Caco-2 (cell line): Measurements from ENCODE around the gene SYT1. TPM values are rescaled to one million over a fixed set of nuclear protein-coding genes. Genes with fewer than 3 reads are reported as not detected.

Experiments used
- BruUV-seq: library from RNA; stranded (reverse); fragments of 400-500 nt; replicated peaks from 2 replicates; lab custom pipeline; 2021; lab: Mats Ljungman, UMichigan
- CTCF ChIA-PET: fragments of 300-600 bp; sonication (Branson Sonifier 250); formaldehyde crosslinking; loops from one replicate; lab custom pipeline; 2022; ENCODE audit warnings: antibody characterized with exemption; lab: Charles Lee
- POLR2A ChIA-PET: fragments of 300-600 bp; sonication (Branson Sonifier 250); formaldehyde crosslinking; loops from one replicate; lab custom pipeline; 2022; ENCODE audit warnings: antibody characterized with exemption; lab: Charles Lee
- DNase-seq, 2 experiments: peaks; one replicate each; pipeline versions ENCODE4 v3.0.0 to v3.0.0-alpha.2; 2020 to 2022
- H3K27me3 ChIP-seq: replicated peaks from 2 replicates; pipeline ENCODE4 v1.6.0; 2011; ENCODE audit warnings: low read length; ENCODE audit not compliant: control insufficient read depth, insufficient read depth
- H3K36me3 ChIP-seq: 2 replicates; pipeline ENCODE4 v1.5.1; 2011; ENCODE audit warnings: low read length; ENCODE audit not compliant: control insufficient read depth, insufficient read depth
- H3K4me1 ChIP-seq: fragments of 250-450 bp; sonication (Bioruptor Pico); 2 replicates; pipeline ENCODE4 v1.5.1; 2020; ENCODE audit warnings: mild to moderate bottlenecking
- H3K4me3 ChIP-seq: 2 replicates; pipeline ENCODE4 v1.5.1; 2011; ENCODE audit warnings: low read depth, mild to moderate bottlenecking, control low read depth, low read length
- H3K9me3 ChIP-seq: fragments of 250-450 bp; sonication (Bioruptor Pico); 2 replicates; pipeline ENCODE4 v1.5.1; 2020; ENCODE audit warnings: mild to moderate bottlenecking, moderate library complexity
- H3K27ac Mint-ChIP-seq: one replicate; pipeline ENCODE4 v1.8.0; 2022; ENCODE audit warnings: mixed read lengths; ENCODE audit not compliant: unreplicated experiment
- H3K27me3 Mint-ChIP-seq: one replicate; pipeline ENCODE4 v1.8.0; 2022; ENCODE audit warnings: mixed read lengths; ENCODE audit not compliant: insufficient read depth, unreplicated experiment
- H3K36me3 Mint-ChIP-seq: one replicate; pipeline ENCODE4 v1.8.0; 2022; ENCODE audit warnings: mild to moderate bottlenecking, mixed read lengths; ENCODE audit not compliant: insufficient read depth, unreplicated experiment
- H3K4me1 Mint-ChIP-seq: one replicate; pipeline ENCODE4 v1.8.0; 2022; ENCODE audit warnings: low read depth, mixed read lengths; ENCODE audit not compliant: unreplicated experiment
- H3K4me3 Mint-ChIP-seq: one replicate; pipeline ENCODE4 v1.8.0; 2022; ENCODE audit warnings: mild to moderate bottlenecking, moderate library complexity, mixed read lengths; ENCODE audit not compliant: unreplicated experiment
- H3K9me3 Mint-ChIP-seq: one replicate; pipeline ENCODE4 v1.8.0; 2022; ENCODE audit warnings: mixed read lengths; ENCODE audit not compliant: unreplicated experiment
- intact Hi-C: fragments of 100-400 bp; cut with micrococcal nuclease; formaldehyde crosslinking; loops from one replicate; pipeline ENCODE4 v1.10.0; 2022; ENCODE audit not compliant: unreplicated experiment
- total RNA-seq: library from RNA; stranded (reverse); gene quantifications from 2 replicates; pipeline ENCODE4 v1.2.3, GENCODE V29; 2022
- TF ChIP-seq, protein P1 (sequence below), 2 experiments: fragments of 200-600 bp in 1 of 2; IDR thresholded peaks; 1 replicate in 1 of 2; 2 replicates in 1 of 2; pipeline versions ENCODE4 v1.5.1 to v1.8.0; 2011 to 2022; ENCODE audit warnings: antibody characterized with exemption in 1 of 2, control low read depth in 1 of 2, inconsistent platforms in 1 of 2, low read depth in 1 of 2, low read length in 1 of 2, mild to moderate bottlenecking in 1 of 2, moderate library complexity in 1 of 2; ENCODE audit not compliant: insufficient read depth in 1 of 2, severe bottlenecking in 1 of 2, unreplicated experiment in 1 of 2

The SYT1 gene
- total RNA-seq, 1 experiment from 2014 or later = 0.39 TPM

DNA sequence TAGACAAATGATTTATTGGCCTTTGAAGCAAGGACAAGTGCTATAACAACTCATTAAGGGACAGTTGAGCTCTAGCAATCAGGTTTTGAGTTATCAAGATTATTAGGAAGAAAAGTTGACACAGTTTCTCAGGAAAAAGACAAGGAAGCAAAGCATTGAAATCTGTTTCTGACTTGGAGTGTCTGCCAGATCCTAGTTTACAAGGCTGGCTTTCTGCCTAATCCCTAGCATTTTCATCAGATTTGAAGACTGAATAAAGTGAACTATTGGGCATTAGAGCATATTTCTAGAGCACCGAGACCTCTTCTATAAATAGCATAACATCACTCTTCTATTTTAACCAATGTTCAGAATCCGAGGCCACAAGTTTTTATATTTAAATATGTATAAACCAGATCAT is 7.0 kb downstream of the SYT1 start:
- Histone ChIP-seq H3K9me3 (no peaks in the 10 kb centered on the region), H3K4me1 (no peaks in the 10 kb centered on the region), H3K27me3 (no peaks in the 10 kb centered on the region), H3K4me3 (no peak overlapping the region), H3K36me3 (no peaks in the 10 kb centered on the region)
- peaks cover 3% of the 10 kb centered on the region for H3K27me3 Mint-ChIP-seq
- intact Hi-C loops = no loop called here
- H3K27ac Mint-ChIP-seq = no peak overlapping the region
- POLR2A ChIA-PET = no interaction called here
- CTCF ChIA-PET = no interaction called here
- no peaks in the 10 kb centered on the region for H3K9me3 Mint-ChIP-seq
- TF ChIP-seq, protein P1, sequence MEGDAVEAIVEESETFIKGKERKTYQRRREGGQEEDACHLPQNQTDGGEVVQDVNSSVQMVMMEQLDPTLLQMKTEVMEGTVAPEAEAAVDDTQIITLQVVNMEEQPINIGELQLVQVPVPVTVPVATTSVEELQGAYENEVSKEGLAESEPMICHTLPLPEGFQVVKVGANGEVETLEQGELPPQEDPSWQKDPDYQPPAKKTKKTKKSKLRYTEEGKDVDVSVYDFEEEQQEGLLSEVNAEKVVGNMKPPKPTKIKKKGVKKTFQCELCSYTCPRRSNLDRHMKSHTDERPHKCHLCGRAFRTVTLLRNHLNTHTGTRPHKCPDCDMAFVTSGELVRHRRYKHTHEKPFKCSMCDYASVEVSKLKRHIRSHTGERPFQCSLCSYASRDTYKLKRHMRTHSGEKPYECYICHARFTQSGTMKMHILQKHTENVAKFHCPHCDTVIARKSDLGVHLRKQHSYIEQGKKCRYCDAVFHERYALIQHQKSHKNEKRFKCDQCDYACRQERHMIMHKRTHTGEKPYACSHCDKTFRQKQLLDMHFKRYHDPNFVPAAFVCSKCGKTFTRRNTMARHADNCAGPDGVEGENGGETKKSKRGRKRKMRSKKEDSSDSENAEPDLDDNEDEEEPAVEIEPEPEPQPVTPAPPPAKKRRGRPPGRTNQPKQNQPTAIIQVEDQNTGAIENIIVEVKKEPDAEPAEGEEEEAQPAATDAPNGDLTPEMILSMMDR (IDR thresholded peaks at IDR 0.05; ENCODE audit: insufficient read depth in 1 of 2, low read depth in 1 of 2, low read length in 1 of 2, severe bottlenecking in 1 of 2, unreplicated experiment in 1 of 2) = no peak
- H3K4me1 Mint-ChIP-seq = no peaks in the 10 kb centered on the region
- no TSS peak for BruUV-seq
- no peak for DNase-seq
- H3K36me3 Mint-ChIP-seq = no peaks in the 10 kb centered on the region
- H3K4me3 Mint-ChIP-seq = no peak overlapping the region

DNA sequence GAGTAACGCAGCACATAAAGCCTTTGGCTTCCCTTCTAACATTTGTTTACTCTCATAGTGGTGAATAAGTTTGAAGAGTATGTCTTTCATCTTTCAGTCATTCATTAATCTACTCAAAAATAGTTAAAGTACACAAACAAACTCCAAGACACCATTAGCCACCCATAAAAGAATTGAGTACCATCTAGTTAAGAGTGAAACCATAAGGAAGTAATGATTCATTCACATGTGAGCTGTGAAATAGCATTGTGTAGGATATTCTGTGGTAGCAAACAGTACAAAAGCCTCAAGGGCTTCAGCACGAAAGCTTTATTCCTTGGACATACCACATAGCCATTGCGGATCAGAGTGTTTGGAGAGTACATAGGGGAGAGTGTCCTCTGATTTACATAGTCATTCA is 13.9 kb downstream of the SYT1 start:
- TF ChIP-seq, protein P1 (IDR thresholded peaks at IDR 0.05; ENCODE audit: insufficient read depth in 1 of 2, low read depth in 1 of 2, low read length in 1 of 2, severe bottlenecking in 1 of 2, unreplicated experiment in 1 of 2) = no peak
- ChIA-PET CTCF (no interaction called here), POLR2A (no interaction called here)
- BruUV-seq = no TSS peak
- H3K4me1 ChIP-seq = peaks cover 5% of the 10 kb centered on the region; the same call in 1 of the 2 replicates
- peaks cover 20% of the 10 kb centered on the region for H3K4me1 Mint-ChIP-seq
- H3K4me3 Mint-ChIP-seq = no peak overlapping the region
- no peaks in the 10 kb centered on the region for H3K36me3 Mint-ChIP-seq
- H3K27me3 Mint-ChIP-seq = no peaks in the 10 kb centered on the region
- intact Hi-C loops = no loop called here
- H3K9me3 Mint-ChIP-seq = no peaks in the 10 kb centered on the region
- H3K27ac Mint-ChIP-seq = no peak overlapping the region
- H3K36me3 ChIP-seq = no peaks in the 10 kb centered on the region
- H3K4me3 ChIP-seq = no peak overlapping the region
- H3K9me3 ChIP-seq = no peaks in the 10 kb centered on the region
- DNase-seq = no peak
- no peaks in the 10 kb centered on the region for H3K27me3 ChIP-seq

DNA sequence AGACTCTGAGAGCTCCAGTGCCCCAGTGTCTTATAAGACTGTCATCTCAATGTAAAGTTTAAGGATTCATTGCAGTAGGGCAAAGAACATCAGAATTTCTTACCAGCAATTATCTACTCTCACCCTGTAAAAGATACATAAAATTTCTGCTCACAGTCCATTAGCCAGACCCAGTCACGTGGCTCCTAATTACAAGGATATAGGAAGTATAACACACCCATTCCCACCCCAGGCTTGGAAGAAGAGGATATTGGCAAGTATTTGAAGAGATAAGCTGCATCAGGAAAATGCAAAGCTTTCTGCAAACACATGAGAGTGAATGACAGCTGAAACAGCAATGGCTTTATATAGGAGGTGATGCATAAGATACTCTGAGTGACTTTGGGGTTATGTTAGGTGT is 14.3 kb downstream of the SYT1 start:
- Mint-ChIP-seq H3K9me3 (no peaks in the 10 kb centered on the region), H3K27me3 (no peaks in the 10 kb centered on the region), H3K4me3 (no peak overlapping the region), H3K4me1 (peaks cover 20% of the 10 kb centered on the region), H3K27ac (no peak overlapping the region), H3K36me3 (no peaks in the 10 kb centered on the region)
- H3K36me3 ChIP-seq = no peaks in the 10 kb centered on the region
- POLR2A ChIA-PET = no interaction called here
- no peak overlapping the region for H3K4me3 ChIP-seq
- H3K4me1 ChIP-seq = peaks cover 5% of the 10 kb centered on the region; the same call in 1 of the 2 replicates
- CTCF ChIA-PET = no interaction called here
- intact Hi-C loops = no loop called here
- no TSS peak for BruUV-seq
- no peaks in the 10 kb centered on the region for H3K27me3 ChIP-seq
- no peaks in the 10 kb centered on the region for H3K9me3 ChIP-seq
- no peak for DNase-seq
- TF ChIP-seq, protein P1 (IDR thresholded peaks at IDR 0.05; ENCODE audit: insufficient read depth in 1 of 2, low read depth in 1 of 2, low read length in 1 of 2, severe bottlenecking in 1 of 2, unreplicated experiment in 1 of 2) = no peak
